HEK293T (cell line): ENCODE data around the gene ABHD14A.

Source experiments
- CTCF ChIA-PET: fragments of 350-600 bp; formaldehyde crosslinking; extraction: SDS; loops from one replicate; lab custom pipeline; 2021; ENCODE audit warnings: antibody characterized with exemption, inconsistent platforms; lab: Yijun Ruan, JAX
- POLR2A ChIA-PET: fragments of 350-600 bp; formaldehyde crosslinking; extraction: SDS; loops from one replicate; lab custom pipeline; 2020; ENCODE audit warnings: antibody characterized with exemption, inconsistent platforms; lab: Yijun Ruan, JAX
- DNase-seq: peaks from one replicate; pipeline ENCODE4 v3.0.0; 2012; ENCODE audit warnings: mixed read lengths; ENCODE audit errors: extremely low spot score
- ARNT ChIP-seq: fragments of 450-650 bp; IDR thresholded peaks from 2 replicates; pipeline ENCODE4 v1.6.1; 2017; ENCODE audit warnings: mild to moderate bottlenecking
- BHLHE40 ChIP-seq: fragments of 450-650 bp; IDR thresholded peaks from 2 replicates; pipeline ENCODE4 v1.6.1; 2016; ENCODE audit warnings: mild to moderate bottlenecking, moderate library complexity, borderline replicate concordance
- CTBP1 ChIP-seq: fragments of 450-650 bp; IDR thresholded peaks from 2 replicates; pipeline ENCODE4 v1.6.1; 2016; ENCODE audit warnings: borderline replicate concordance
- ELF4 ChIP-seq: fragments of 450-650 bp; IDR thresholded peaks from 2 replicates; pipeline ENCODE4 v1.6.1; 2017; ENCODE audit warnings: antibody characterized with exemption
- FOXA1 ChIP-seq: fragments of 450-650 bp; IDR thresholded peaks from 2 replicates; pipeline ENCODE4 v1.6.1; 2016; ENCODE audit warnings: mild to moderate bottlenecking
- FOXK2 ChIP-seq: fragments of 450-650 bp; IDR thresholded peaks from 2 replicates; pipeline ENCODE4 v1.6.1; 2016; ENCODE audit warnings: mild to moderate bottlenecking
- FOXM1 ChIP-seq: fragments of 450-650 bp; IDR thresholded peaks from 2 replicates; pipeline ENCODE4 v1.6.1; 2017; ENCODE audit warnings: mild to moderate bottlenecking, borderline replicate concordance
- HDGF ChIP-seq: fragments of 450-650 bp; IDR thresholded peaks from 2 replicates; pipeline ENCODE4 v1.6.1; 2017; ENCODE audit warnings: antibody characterized with exemption, borderline replicate concordance
- L3MBTL2 ChIP-seq: fragments of 450-650 bp; conservative IDR thresholded peaks from 2 replicates; pipeline ENCODE4 v1.6.1; 2016; ENCODE audit warnings: mild to moderate bottlenecking
- LEF1 ChIP-seq: fragments of 450-650 bp; IDR thresholded peaks from 2 replicates; pipeline ENCODE4 v1.6.1; 2017; ENCODE audit warnings: mild to moderate bottlenecking, borderline replicate concordance
- NFRKB ChIP-seq: fragments of 450-650 bp; IDR thresholded peaks from 2 replicates; pipeline ENCODE4 v1.6.1; 2016; ENCODE audit warnings: mild to moderate bottlenecking, moderate library complexity
- PKNOX1 ChIP-seq: fragments of 450-650 bp; IDR thresholded peaks from 2 replicates; pipeline ENCODE4 v1.6.1; 2016
- SP1 ChIP-seq: fragments of 450-650 bp; IDR thresholded peaks from 2 replicates; pipeline ENCODE4 v1.6.1; 2017
- SUZ12 ChIP-seq: fragments of 450-650 bp; IDR thresholded peaks from 2 replicates; pipeline ENCODE4 v1.6.1; 2016; ENCODE audit warnings: mild to moderate bottlenecking
- TARDBP ChIP-seq: fragments of 450-650 bp; IDR thresholded peaks from 2 replicates; pipeline ENCODE4 v1.6.1; 2016
- ZNF384 ChIP-seq: fragments of 450-650 bp; IDR thresholded peaks from 2 replicates; pipeline ENCODE4 v1.6.1; 2016

The ABHD14A gene

GRCh38 chr3:51977446-51978142 is 2.7 kb downstream of the ABHD14A start:
- TF ChIP-seq FOXA1 (no peak), FOXM1 (no peak), SUZ12 (no peak), ZNF384 (no peak), CTBP1 (no peak), LEF1 (no peak), TARDBP (no peak), ELF4 (no peak), NFRKB (no peak), PKNOX1 (no peak), HDGF (no peak), ARNT (no peak), BHLHE40 (no peak), FOXK2 (no peak), L3MBTL2 (no peak), SP1 (no peak)
- no peak for DNase-seq
- ChIA-PET CTCF (no interaction called here), POLR2A (interaction anchor here (0.6 to 2.0 kb wide), 3 partner anchors 8 to 18 kb away, joined by 3 to 6 read pairs (median 4); partner anchors contain the start of gene RPL29)

GRCh38 chr3:51978143-51978502 is 3.3 kb downstream of the ABHD14A start:
- TF ChIP-seq CTBP1 = no peak
- TF ChIP-seq SP1 = no peak
- TF ChIP-seq ARNT = no peak
- TF ChIP-seq L3MBTL2 = no peak
- no peak for TF ChIP-seq ZNF384
- TF ChIP-seq ELF4 = no peak
- no peak for TF ChIP-seq HDGF
- TF ChIP-seq TARDBP = no peak
- ChIA-PET CTCF (no interaction called here), POLR2A (interaction anchor here (1.7 to 1.8 kb wide), 2 partner anchors 9 to 17 kb away, joined by 3 to 10 read pairs; partner anchors contain the start of gene RPL29)
- DNase-seq = no peak

GRCh38 chr3:51980253-51980652 is 5.4 kb downstream of the ABHD14A start:
- no peak for DNase-seq
- ChIA-PET CTCF (no interaction called here), POLR2A (no interaction called here)
- no peak for TF ChIP-seq BHLHE40
- no peak for TF ChIP-seq TARDBP
- TF ChIP-seq SUZ12 = no peak
- no peak for TF ChIP-seq ARNT
- no peak for TF ChIP-seq NFRKB
- no peak for TF ChIP-seq CTBP1
- TF ChIP-seq L3MBTL2 = no peak
- TF ChIP-seq FOXM1 = no peak
- no peak for TF ChIP-seq ZNF384
- no peak for TF ChIP-seq FOXA1
- no peak for TF ChIP-seq ELF4
- TF ChIP-seq PKNOX1 = no peak
- no peak for TF ChIP-seq FOXK2
- TF ChIP-seq LEF1 = no peak
- no peak for TF ChIP-seq HDGF
- no peak for TF ChIP-seq SP1

- POLR2A ChIA-PET = interaction anchor here (0.7 to 4.8 kb wide), 12 partner anchors 8 to 172 kb away, joined by 3 to 88 read pairs (median 6); partner anchors contain the start of genes ABHD14A, ABHD14B, PARP3 and PCBP4
- peak; percentile 56 for DNase-seq
- peak; percentile 52; the same call in 1 of the 2 replicates for TF ChIP-seq L3MBTL2
- no peak for TF ChIP-seq TARDBP
- CTCF ChIA-PET = interaction anchor here (0.6 to 1.9 kb wide), 6 partner anchors 8 to 179 kb away, joined by 3 to 14 read pairs (median 4); partner anchors contain the start of genes ABHD14A, ABHD14B, PARP3 and RRP9
Measured at GRCh38 chr3:51982352-51982837, 7.5 kb downstream of the ABHD14A start.

- DNase-seq = peak; percentile 72
- POLR2A ChIA-PET = interaction anchor here (0.7 to 4.8 kb wide), 12 partner anchors 9 to 171 kb away, joined by 3 to 88 read pairs (median 6); partner anchors contain the start of genes ABHD14A, ABHD14B, PARP3 and PCBP4
- CTCF ChIA-PET = interaction anchor here (0.6 to 1.9 kb wide), 7 partner anchors 9 to 178 kb away, joined by 3 to 14 read pairs (median 4); partner anchors contain the start of genes ABHD14A, ABHD14B, PARP3 and RRP9
- TF ChIP-seq L3MBTL2 (peak; percentile 89), FOXK2 (no peak)
Measured at GRCh38 chr3:51982838-51983577, 8.1 kb downstream of the ABHD14A start, which contains the start of gene ACY1. Gene ACY1, plus strand, starts transcription at chr3:51983535. Its CDS starts 530 bp downstream, at chr3:51984065.

- DNase-seq = no peak
- ChIA-PET CTCF (interaction anchor here (0.7 to 1.9 kb wide), 5 partner anchors 10 to 45 kb away, joined by 3 to 14 read pairs (median 5); partner anchors contain the start of genes ABHD14A, ABHD14B, PARP3 and RRP9), POLR2A (interaction anchor here (0.9 to 4.8 kb wide), 8 partner anchors 9 to 170 kb away, joined by 3 to 88 read pairs (median 6); partner anchors contain the start of genes ABHD14A, ABHD14B, PCBP4 and POC1A)
- TF ChIP-seq L3MBTL2 = no peak
- no peak for TF ChIP-seq FOXK2
- TF ChIP-seq LEF1 = no peak
- no peak for TF ChIP-seq SUZ12
- TF ChIP-seq BHLHE40 = no peak
- no peak for TF ChIP-seq ELF4
- TF ChIP-seq PKNOX1 = no peak
- TF ChIP-seq TARDBP = no peak
- TF ChIP-seq CTBP1 = no peak
- no peak for TF ChIP-seq ARNT
- no peak for TF ChIP-seq SP1
- no peak for TF ChIP-seq HDGF
- TF ChIP-seq FOXM1 = no peak
- TF ChIP-seq ZNF384 = no peak
- TF ChIP-seq FOXA1 = no peak
Measured at GRCh38 chr3:51983578-51984268, 8.9 kb downstream of the ABHD14A start.
